GM18498 (cell line): Measurements from ENCODE around the gene SLC22A15.
A peak's percentile ranks its signal among the peaks of the same experiment; 100 is the strongest.
"Not testable (repeated sequence)": the region's sequence is repeated elsewhere in the genome, so short reads cannot be mapped to it uniquely, and the experiment has no call there.

Source experiments
- ATAC-seq: cut with Tn5 transposase; IDR thresholded peaks from one replicate; pipeline ENCODE4 v1.9.1; 2021; ENCODE audit warnings: mild to moderate bottlenecking, moderate library complexity; ENCODE audit not compliant: unreplicated experiment

SLC22A15 gene

GRCh38 chr1:115980998-115981993 lies 5.0 kb downstream of the SLC22A15 start:
- ATAC-seq = peak; percentile 42

- peak; percentile 53 for ATAC-seq
These were observed 6.1 kb downstream of the SLC22A15 start for GRCh38 chr1:115982400-115982799.

DNA sequence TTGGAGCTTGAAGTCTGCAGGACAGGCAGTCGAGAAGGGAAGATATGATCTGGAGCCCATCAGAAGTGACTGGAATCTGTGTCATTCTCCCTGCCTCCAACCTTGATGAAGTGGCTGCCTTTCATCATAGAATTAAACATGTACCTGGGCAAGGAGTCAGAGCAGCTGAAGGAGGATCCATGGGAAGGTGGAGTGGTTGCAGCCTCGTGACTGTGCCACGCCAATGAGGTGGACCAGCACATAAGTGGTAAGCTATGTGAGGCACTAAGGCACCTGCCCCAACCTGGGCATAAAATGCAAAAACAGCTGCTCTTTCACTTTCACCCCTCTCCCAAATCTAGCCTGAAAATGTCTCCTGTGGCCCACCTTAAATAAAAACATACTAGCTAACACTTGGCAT lies 7.3 kb downstream of the SLC22A15 start:
- no peak for ATAC-seq

DNA sequence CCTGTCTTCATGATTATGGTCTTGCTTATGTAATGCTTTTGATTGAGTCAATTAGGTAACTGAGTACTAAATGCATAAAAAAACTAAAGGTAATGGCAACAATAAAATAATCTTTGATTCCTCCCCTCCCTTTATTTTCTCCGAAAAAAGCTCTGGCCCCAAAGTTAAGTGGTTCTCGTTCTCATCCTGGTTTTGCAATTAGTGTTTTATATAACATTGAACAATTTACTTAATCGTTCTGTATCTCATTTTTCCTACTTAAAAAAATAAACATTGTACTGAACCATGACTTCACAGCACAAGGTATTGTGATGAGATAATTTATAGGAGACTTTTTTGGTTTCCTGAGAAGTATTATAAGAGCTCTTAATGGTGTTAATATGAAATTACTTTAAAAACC lies 11.3 kb downstream of the SLC22A15 start:
- no peak for ATAC-seq

GRCh38 chr1:115988953-115989352 lies 12.6 kb downstream of the SLC22A15 start:
- no peak for ATAC-seq

GRCh38 chr1:115989699-115990098 lies 13.4 kb downstream of the SLC22A15 start:
- no peak for ATAC-seq

- ATAC-seq = no peak
These were observed 15.6 kb downstream of the SLC22A15 start for GRCh38 chr1:115991909-115992308.

GRCh38 chr1:115997921-115998320 lies 21.6 kb downstream of the SLC22A15 start:
- not testable (repeated sequence) for ATAC-seq

- no peak for ATAC-seq
These were observed 25.6 kb downstream of the SLC22A15 start for GRCh38 chr1:116001739-116002487.

GRCh38 chr1:116002781-116003420 lies 26.6 kb downstream of the SLC22A15 start:
- no peak for ATAC-seq

DNA sequence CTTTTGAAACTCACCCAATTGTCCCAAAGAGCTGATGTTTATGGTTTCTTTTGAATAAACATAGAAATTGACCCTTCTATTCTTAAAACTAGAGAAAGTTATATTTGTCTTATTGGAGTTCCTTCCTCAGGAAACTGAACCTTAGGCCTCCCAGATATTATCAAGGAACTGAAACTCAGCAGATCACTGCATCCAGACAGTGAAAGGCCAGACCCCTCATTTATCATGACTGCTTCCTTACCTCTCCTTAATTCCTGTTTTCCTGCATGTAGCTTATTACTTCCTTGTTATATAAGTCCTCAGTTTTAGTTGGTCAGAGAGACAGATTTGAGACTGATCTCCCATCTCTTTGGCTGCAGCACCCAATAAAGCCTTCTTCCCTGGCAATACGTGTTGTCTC lies 27.5 kb downstream of the SLC22A15 start:
- ATAC-seq = no peak

GRCh38 chr1:116006486-116006964 lies 30.2 kb downstream of the SLC22A15 start:
- ATAC-seq = peak; percentile 92

- no peak for ATAC-seq
These were observed 32.5 kb downstream of the SLC22A15 start for GRCh38 chr1:116008656-116009390.

DNA sequence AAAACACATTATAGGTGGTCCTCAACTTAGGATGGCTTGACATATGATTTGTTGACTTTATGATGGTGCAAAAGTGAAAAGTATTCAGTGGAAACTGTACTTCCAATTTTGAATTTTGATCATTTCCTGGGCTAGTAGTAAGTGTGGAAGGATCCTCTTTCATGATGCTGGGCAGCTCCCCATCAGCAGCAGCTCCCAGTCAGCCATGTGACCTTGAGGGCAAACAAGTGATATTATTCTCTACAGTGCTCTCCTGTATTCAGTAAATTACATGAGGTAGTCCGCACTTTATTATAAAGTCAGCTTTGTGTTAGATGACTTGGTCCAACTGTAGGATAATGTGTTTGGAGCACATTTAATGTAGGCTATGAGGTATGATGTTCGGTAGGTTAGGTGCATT lies 36.4 kb downstream of the SLC22A15 start:
- no peak for ATAC-seq

GRCh38 chr1:116015679-116016078 lies 39.4 kb downstream of the SLC22A15 start:
- ATAC-seq = no peak

DNA sequence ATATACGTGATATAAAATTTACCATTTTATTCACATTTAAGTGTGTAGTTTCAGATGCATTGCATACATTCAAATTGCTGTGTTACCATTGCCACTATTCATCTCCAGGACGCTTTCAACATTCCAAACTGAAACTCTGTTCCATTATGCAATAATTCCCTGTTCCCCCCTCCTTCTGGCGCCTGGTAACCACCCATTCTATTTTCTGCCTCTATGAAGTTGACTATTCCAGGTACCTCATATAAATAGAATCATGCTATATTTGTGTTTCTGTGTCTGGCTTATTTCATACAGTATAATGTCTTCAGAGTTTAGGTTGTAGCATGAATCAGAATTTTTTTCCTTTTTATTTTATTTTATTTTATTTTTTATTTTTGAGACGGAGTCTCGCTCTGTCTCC lies 41.7 kb downstream of the SLC22A15 start:
- ATAC-seq = no peak

GRCh38 chr1:116019653-116020253 lies 43.4 kb downstream of the SLC22A15 start:
- no peak for ATAC-seq

GRCh38 chr1:116020668-116021272 lies 44.5 kb downstream of the SLC22A15 start:
- peak; percentile 84 for ATAC-seq

- no peak for ATAC-seq
These were observed 48.3 kb downstream of the SLC22A15 start for GRCh38 chr1:116024626-116025025.

DNA sequence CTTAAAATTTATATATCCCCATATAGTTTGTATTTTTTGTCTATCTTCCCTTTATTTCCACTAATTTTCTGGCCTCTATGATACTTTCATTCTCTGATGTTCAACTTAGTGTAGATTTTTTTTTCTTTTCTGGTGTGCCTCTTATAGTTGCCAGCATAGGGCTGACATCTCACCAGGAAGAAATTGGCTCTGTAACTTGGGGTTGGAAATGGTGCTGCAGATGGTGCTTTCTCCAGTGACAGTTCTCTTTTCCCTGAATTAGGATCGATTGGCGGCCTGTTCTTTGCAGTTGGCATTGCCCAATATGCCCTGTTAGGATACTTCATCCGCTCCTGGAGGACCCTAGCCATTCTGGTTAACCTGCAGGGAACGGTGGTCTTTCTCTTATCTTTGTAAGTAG lies 50.3 kb downstream of the SLC22A15 start:
- ATAC-seq = no peak
